ENCODE measurements around the gene SSBP1. TPM values are rescaled to one million over a fixed set of nuclear protein-coding genes. Genes with fewer than 3 reads are reported as not detected.
"Not testable (repeated sequence)": the region's sequence is repeated elsewhere in the genome, so short reads cannot be mapped to it uniquely, and the experiment has no call there.

The SSBP1 gene
- total RNA-seq, 1 experiment from 2014 or later: 212 TPM

- no peaks in the 10 kb centered on the region for H3K9me3 ChIP-seq
- peak; percentile 1 for DNase-seq
- no peaks in the 10 kb centered on the region for H3K27me3 ChIP-seq
- H3K36me3 ChIP-seq: peaks cover 25% of the 10 kb centered on the region
- H3K4me3 ChIP-seq: peak overlapping the region; percentile 93
Observed at GRCh38 chr7:141737118-141737835, 881 bp upstream of the SSBP1 start.

GRCh38 chr7:141738592-141739013 is 445 bp downstream of the SSBP1 start:
- H3K4me3 ChIP-seq: peak overlapping the region; percentile 93
- no peak for DNase-seq
- no peaks in the 10 kb centered on the region for H3K27me3 ChIP-seq
- H3K9me3 ChIP-seq: no peaks in the 10 kb centered on the region
- H3K36me3 ChIP-seq: peaks cover 36% of the 10 kb centered on the region

GRCh38 chr7:141739250-141739649 is 1.1 kb downstream of the SSBP1 start:
- peaks cover 43% of the 10 kb centered on the region for H3K36me3 ChIP-seq
- H3K9me3 ChIP-seq: no peaks in the 10 kb centered on the region
- H3K27me3 ChIP-seq: no peaks in the 10 kb centered on the region
- no peak for DNase-seq
- peak overlapping the region; percentile 93 for H3K4me3 ChIP-seq

- Histone ChIP-seq H3K9me3 (no peaks in the 10 kb centered on the region), H3K4me3 (no peak overlapping the region), H3K36me3 (peaks cover 67% of the 10 kb centered on the region), H3K27me3 (no peaks in the 10 kb centered on the region)
- no peak for DNase-seq
Observed at GRCh38 chr7:141742229-141742628, 4.1 kb downstream of the SSBP1 start.

GRCh38 chr7:141744131-141744530 is 6.0 kb downstream of the SSBP1 start:
- Histone ChIP-seq H3K9me3 (no peaks in the 10 kb centered on the region), H3K36me3 (peaks cover 79% of the 10 kb centered on the region), H3K4me3 (no peak overlapping the region), H3K27me3 (no peaks in the 10 kb centered on the region)
- no peak for DNase-seq

- H3K27me3 ChIP-seq: no peaks in the 10 kb centered on the region
- DNase-seq: no peak
- H3K4me3 ChIP-seq: no peak overlapping the region
- peaks cover 85% of the 10 kb centered on the region for H3K36me3 ChIP-seq
- peaks cover 3% of the 10 kb centered on the region; the same call in 1 of the 2 replicates for H3K9me3 ChIP-seq
Observed at GRCh38 chr7:141748396-141748795, 10.2 kb downstream of the SSBP1 start.

GRCh38 chr7:141751904-141752303 is 13.7 kb downstream of the SSBP1 start:
- not testable (repeated sequence) for H3K9me3 ChIP-seq, H3K27me3 ChIP-seq, H3K4me3 ChIP-seq
- H3K36me3 ChIP-seq: peaks cover 55% of the 10 kb centered on the region
- DNase-seq: peak; percentile 17

GRCh38 chr7:141752634-141753033 is 14.5 kb downstream of the SSBP1 start:
- Histone ChIP-seq H3K4me3 (no peak overlapping the region), H3K27me3 (no peaks in the 10 kb centered on the region), H3K9me3 (peaks cover 3% of the 10 kb centered on the region; the same call in 1 of the 2 replicates), H3K36me3 (peaks cover 53% of the 10 kb centered on the region)
- no peak for DNase-seq

- Histone ChIP-seq H3K4me3 (no peak overlapping the region), H3K9me3 (peaks cover 3% of the 10 kb centered on the region; the same call in 1 of the 2 replicates), H3K36me3 (peaks cover 33% of the 10 kb centered on the region), H3K27me3 (no peaks in the 10 kb centered on the region)
- DNase-seq: no peak
Observed at GRCh38 chr7:141754939-141755338, 16.8 kb downstream of the SSBP1 start.

- Histone ChIP-seq H3K27me3 (no peaks in the 10 kb centered on the region), H3K4me3 (no peak within 1 kb of the TSS), H3K9me3 (no peaks in the 10 kb centered on the region), H3K36me3 (no peaks in the 10 kb centered on the region; the same call in 1 of the 2 replicates)
- DNase-seq: no peak
Observed at GRCh38 chr7:141763797-141764196, 25.6 kb downstream of the SSBP1 start, which contains the start of gene TAS2R3. TAS2R3 (plus strand) TSS chr7:141764097; CDS start chr7:141764159, 62 bp downstream.

GRCh38 chr7:141770083-141770583 is 32.0 kb downstream of the SSBP1 start:
- H3K9me3 ChIP-seq, H3K27me3 ChIP-seq, DNase-seq, H3K36me3 ChIP-seq, H3K4me3 ChIP-seq: not testable (repeated sequence)

- H3K27me3 ChIP-seq: no peaks in the 10 kb centered on the region
- no peak for DNase-seq
Observed at GRCh38 chr7:141776374-141776773, 38.2 kb downstream of the SSBP1 start, which contains the start of gene TAS2R4. TAS2R4 (plus strand) TSS chr7:141776674; CDS start chr7:141778489, 1,815 bp downstream.

GRCh38 chr7:141785706-141786552 is 47.8 kb downstream of the SSBP1 start:
- H3K27me3 ChIP-seq: no peaks in the 10 kb centered on the region
- peak; percentile 1 for DNase-seq

More at GRCh38 chr7:141776374-141776773, 38.2 kb downstream of the SSBP1 start, which contains the start of gene TAS2R4:
- no peak within 1 kb of the TSS for H3K4me3 ChIP-seq
- no peaks in the 10 kb centered on the region for H3K9me3 ChIP-seq
- no peaks in the 10 kb centered on the region for H3K36me3 ChIP-seq

GRCh38 chr7:141788296-141788695 is 50.1 kb downstream of the SSBP1 start:
- no peak overlapping the region for H3K4me3 ChIP-seq
- H3K36me3 ChIP-seq: no peaks in the 10 kb centered on the region
- no peaks in the 10 kb centered on the region for H3K9me3 ChIP-seq
- no peak for DNase-seq
- no peaks in the 10 kb centered on the region for H3K27me3 ChIP-seq

More at GRCh38 chr7:141785706-141786552, 47.8 kb downstream of the SSBP1 start:
- Histone ChIP-seq H3K4me3 (no peak overlapping the region), H3K9me3 (no peaks in the 10 kb centered on the region), H3K36me3 (no peaks in the 10 kb centered on the region)

GRCh38 chr7:141789917-141790316 is 51.8 kb downstream of the SSBP1 start, which contains the start of gene TAS2R5:
TAS2R5 (plus strand) TSS chr7:141790217; CDS start chr7:141790362, 145 bp downstream.
- no peaks in the 10 kb centered on the region for H3K36me3 ChIP-seq
- no peak within 1 kb of the TSS for H3K4me3 ChIP-seq
- DNase-seq: no peak
- no peaks in the 10 kb centered on the region for H3K9me3 ChIP-seq
- no peaks in the 10 kb centered on the region for H3K27me3 ChIP-seq

- H3K9me3 ChIP-seq: no peaks in the 10 kb centered on the region
- no peak for DNase-seq
Observed at GRCh38 chr7:141792526-141792925, 54.4 kb downstream of the SSBP1 start.

More at GRCh38 chr7:141792526-141792925, 54.4 kb downstream of the SSBP1 start:
- Histone ChIP-seq H3K4me3 (no peak overlapping the region), H3K27me3 (no peaks in the 10 kb centered on the region), H3K36me3 (no peaks in the 10 kb centered on the region)
